ENCODE results near the gene XYLT1. TPM values are rescaled to one million over a fixed set of nuclear protein-coding genes. Genes with fewer than 3 reads are reported as not detected.
A peak's percentile ranks its signal among the peaks of the same experiment; 100 is the strongest.

The XYLT1 gene
- total RNA-seq, 1 experiment from 2014 or later: 12.5 TPM

DNA sequence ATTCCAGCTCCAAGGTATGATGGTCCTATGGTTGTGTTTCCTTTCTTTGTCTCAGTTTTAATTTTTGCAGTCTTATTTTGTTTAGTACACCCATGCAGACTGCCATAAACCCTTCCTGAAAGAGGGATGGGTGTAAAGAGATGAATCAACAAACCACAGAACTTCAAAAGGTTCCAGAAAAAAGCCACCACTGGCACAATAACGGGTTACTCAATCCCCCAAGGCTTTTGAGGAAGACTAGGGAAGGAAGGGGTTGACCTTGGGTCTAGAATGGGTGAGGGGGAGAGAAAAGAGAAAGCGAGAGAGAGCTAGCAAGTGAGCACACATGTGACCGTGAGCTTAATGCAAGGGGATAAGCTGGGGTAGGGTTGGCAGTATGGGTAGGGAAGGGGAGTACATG lies 168.1 kb downstream of the XYLT1 start:
- no TSS peak for BruUV-seq (replicated peaks)
- H3K9me3 ChIP-seq: no peaks in the 10 kb centered on the region
- H3K9me3 Mint-ChIP-seq (ENCODE audit: unreplicated experiment): no peaks in the 10 kb centered on the region
- DNase-seq: no peak
- no peak overlapping the region for H3K4me3 Mint-ChIP-seq (ENCODE audit: unreplicated experiment)
- no peaks in the 10 kb centered on the region for H3K27me3 ChIP-seq (replicated peaks; ENCODE audit: control insufficient read depth, insufficient read depth, low read length)
- intact Hi-C loops (cut with micrococcal nuclease; ENCODE audit: unreplicated experiment): loop anchor here (10.0 kb wide), 1 partner anchor 162 kb away; no protein-coding TSS in a partner anchor
- H3K36me3 Mint-ChIP-seq (ENCODE audit: insufficient read depth, unreplicated experiment): no peaks in the 10 kb centered on the region
- CTCF ChIA-PET: no interaction called here
- no peaks in the 10 kb centered on the region for H3K36me3 ChIP-seq (ENCODE audit: control insufficient read depth, insufficient read depth, low read length)
- no peak overlapping the region for H3K4me3 ChIP-seq (ENCODE audit: low read depth, low read length)
- TF ChIP-seq, protein P1, sequence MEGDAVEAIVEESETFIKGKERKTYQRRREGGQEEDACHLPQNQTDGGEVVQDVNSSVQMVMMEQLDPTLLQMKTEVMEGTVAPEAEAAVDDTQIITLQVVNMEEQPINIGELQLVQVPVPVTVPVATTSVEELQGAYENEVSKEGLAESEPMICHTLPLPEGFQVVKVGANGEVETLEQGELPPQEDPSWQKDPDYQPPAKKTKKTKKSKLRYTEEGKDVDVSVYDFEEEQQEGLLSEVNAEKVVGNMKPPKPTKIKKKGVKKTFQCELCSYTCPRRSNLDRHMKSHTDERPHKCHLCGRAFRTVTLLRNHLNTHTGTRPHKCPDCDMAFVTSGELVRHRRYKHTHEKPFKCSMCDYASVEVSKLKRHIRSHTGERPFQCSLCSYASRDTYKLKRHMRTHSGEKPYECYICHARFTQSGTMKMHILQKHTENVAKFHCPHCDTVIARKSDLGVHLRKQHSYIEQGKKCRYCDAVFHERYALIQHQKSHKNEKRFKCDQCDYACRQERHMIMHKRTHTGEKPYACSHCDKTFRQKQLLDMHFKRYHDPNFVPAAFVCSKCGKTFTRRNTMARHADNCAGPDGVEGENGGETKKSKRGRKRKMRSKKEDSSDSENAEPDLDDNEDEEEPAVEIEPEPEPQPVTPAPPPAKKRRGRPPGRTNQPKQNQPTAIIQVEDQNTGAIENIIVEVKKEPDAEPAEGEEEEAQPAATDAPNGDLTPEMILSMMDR (IDR thresholded peaks at IDR 0.05; ENCODE audit: insufficient read depth in 1 of 2, low read depth in 1 of 2, low read length in 1 of 2, severe bottlenecking in 1 of 2, unreplicated experiment in 1 of 2): no peak
- H3K27me3 Mint-ChIP-seq (ENCODE audit: insufficient read depth, unreplicated experiment): no peaks in the 10 kb centered on the region
- peaks cover 27% of the 10 kb centered on the region for H3K4me1 Mint-ChIP-seq (ENCODE audit: low read depth, unreplicated experiment)
- POLR2A ChIA-PET: no interaction called here
- H3K27ac Mint-ChIP-seq (ENCODE audit: unreplicated experiment): peak overlapping the region; percentile 60
- peaks cover 45% of the 10 kb centered on the region for H3K4me1 ChIP-seq

DNA sequence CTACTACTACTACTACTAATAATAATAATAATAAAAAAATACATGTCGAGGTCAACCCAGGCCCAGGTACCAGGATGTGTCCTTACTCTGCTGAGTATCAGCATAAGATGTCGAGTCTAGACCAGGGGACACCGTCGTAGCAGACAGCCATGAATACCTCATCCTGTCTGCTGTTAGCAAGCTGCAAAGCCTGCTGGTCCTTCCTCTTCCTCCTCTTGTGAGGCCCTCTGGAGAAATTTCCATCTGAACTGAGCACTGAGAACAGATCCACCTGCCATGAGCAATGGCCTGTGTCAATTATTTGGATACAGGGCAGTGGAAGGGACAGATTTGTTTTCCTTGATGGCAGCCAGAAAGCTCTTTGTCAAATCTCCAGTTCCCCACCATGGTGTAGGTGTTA lies 168.5 kb downstream of the XYLT1 start:
- H3K4me3 ChIP-seq (ENCODE audit: low read depth, low read length): no peak overlapping the region
- H3K36me3 Mint-ChIP-seq (ENCODE audit: insufficient read depth, unreplicated experiment): no peaks in the 10 kb centered on the region
- no peaks in the 10 kb centered on the region for H3K27me3 ChIP-seq (replicated peaks; ENCODE audit: control insufficient read depth, insufficient read depth, low read length)
- no peaks in the 10 kb centered on the region for H3K27me3 Mint-ChIP-seq (ENCODE audit: insufficient read depth, unreplicated experiment)
- TF ChIP-seq, protein P1 (IDR thresholded peaks at IDR 0.05; ENCODE audit: insufficient read depth in 1 of 2, low read depth in 1 of 2, low read length in 1 of 2, severe bottlenecking in 1 of 2, unreplicated experiment in 1 of 2): no peak
- H3K9me3 Mint-ChIP-seq (ENCODE audit: unreplicated experiment): no peaks in the 10 kb centered on the region
- BruUV-seq (replicated peaks): no TSS peak
- POLR2A ChIA-PET: no interaction called here
- CTCF ChIA-PET: no interaction called here
- no peaks in the 10 kb centered on the region for H3K9me3 ChIP-seq
- H3K36me3 ChIP-seq (ENCODE audit: control insufficient read depth, insufficient read depth, low read length): no peaks in the 10 kb centered on the region
- peaks cover 45% of the 10 kb centered on the region for H3K4me1 ChIP-seq
- no peak overlapping the region for H3K4me3 Mint-ChIP-seq (ENCODE audit: unreplicated experiment)
- intact Hi-C loops (cut with micrococcal nuclease; ENCODE audit: unreplicated experiment): loop anchor here (10.0 kb wide), 1 partner anchor 163 kb away; no protein-coding TSS in a partner anchor
- peaks cover 27% of the 10 kb centered on the region for H3K4me1 Mint-ChIP-seq (ENCODE audit: low read depth, unreplicated experiment)
- H3K27ac Mint-ChIP-seq (ENCODE audit: unreplicated experiment): peak overlapping the region; percentile 60
- DNase-seq: no peak

- Histone ChIP-seq H3K9me3 (no peaks in the 10 kb centered on the region), H3K27me3 (replicated peaks; ENCODE audit: control insufficient read depth, insufficient read depth, low read length) (no peaks in the 10 kb centered on the region), H3K4me3 (ENCODE audit: low read depth, low read length) (no peak overlapping the region), H3K4me1 (peaks cover 45% of the 10 kb centered on the region), H3K36me3 (ENCODE audit: control insufficient read depth, insufficient read depth, low read length) (no peaks in the 10 kb centered on the region)
- H3K9me3 Mint-ChIP-seq (ENCODE audit: unreplicated experiment): no peaks in the 10 kb centered on the region
- no peaks in the 10 kb centered on the region for H3K27me3 Mint-ChIP-seq (ENCODE audit: insufficient read depth, unreplicated experiment)
- CTCF ChIA-PET: no interaction called here
- H3K4me1 Mint-ChIP-seq (ENCODE audit: low read depth, unreplicated experiment): peaks cover 27% of the 10 kb centered on the region
- TF ChIP-seq, protein P1 (IDR thresholded peaks at IDR 0.05; ENCODE audit: insufficient read depth in 1 of 2, low read depth in 1 of 2, low read length in 1 of 2, severe bottlenecking in 1 of 2, unreplicated experiment in 1 of 2): no peak
- POLR2A ChIA-PET: no interaction called here
- no TSS peak for BruUV-seq (replicated peaks)
- no peak overlapping the region for H3K27ac Mint-ChIP-seq (ENCODE audit: unreplicated experiment)
- no peak for DNase-seq
- intact Hi-C loops (cut with micrococcal nuclease; ENCODE audit: unreplicated experiment): loop anchor here (10.0 kb wide), 1 partner anchor 163 kb away; no protein-coding TSS in a partner anchor
- H3K36me3 Mint-ChIP-seq (ENCODE audit: insufficient read depth, unreplicated experiment): no peaks in the 10 kb centered on the region
- no peak overlapping the region for H3K4me3 Mint-ChIP-seq (ENCODE audit: unreplicated experiment)
These were observed 169.1 kb downstream of the XYLT1 start for GRCh38 chr16:17301593-17302135.
